DMS153 treated with DMSO at 0.1 percent for 48 hours (cell line): ENCODE measurements around the gene GAB2.
"Not testable (repeated sequence)": the region's sequence is repeated elsewhere in the genome, so short reads cannot be mapped to it uniquely, and the experiment has no call there.

ENCODE experiments used
- DNase-seq: peaks from one replicate; lab custom pipeline; 2025; ENCODE audit not compliant: unreplicated experiment; lab: John Stamatoyannopoulos, UW

The GAB2 gene

DNA sequence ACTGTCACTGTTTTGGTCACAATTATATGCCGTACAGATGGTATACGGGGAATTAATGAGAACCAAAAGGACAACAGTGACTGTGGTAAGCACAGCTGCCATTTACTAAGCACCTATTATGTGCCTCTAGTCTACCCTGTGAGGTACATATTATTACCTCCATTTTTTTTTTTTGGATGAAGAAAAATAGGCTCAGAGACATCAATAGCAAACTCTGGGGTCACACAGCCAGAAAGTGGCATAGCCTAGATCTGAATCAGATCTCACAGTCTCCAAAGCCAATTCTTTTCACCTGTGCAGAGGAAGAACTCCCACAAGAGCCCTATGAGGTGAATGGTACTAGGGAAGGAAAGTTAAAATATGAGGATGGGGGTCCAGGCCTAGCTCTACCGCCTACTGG lies 160.0 kb downstream of the GAB2 start:
- DNase-seq = no peak

GRCh38 chr11:78256962-78257361 lies 160.7 kb downstream of the GAB2 start:
- no peak for DNase-seq

DNA sequence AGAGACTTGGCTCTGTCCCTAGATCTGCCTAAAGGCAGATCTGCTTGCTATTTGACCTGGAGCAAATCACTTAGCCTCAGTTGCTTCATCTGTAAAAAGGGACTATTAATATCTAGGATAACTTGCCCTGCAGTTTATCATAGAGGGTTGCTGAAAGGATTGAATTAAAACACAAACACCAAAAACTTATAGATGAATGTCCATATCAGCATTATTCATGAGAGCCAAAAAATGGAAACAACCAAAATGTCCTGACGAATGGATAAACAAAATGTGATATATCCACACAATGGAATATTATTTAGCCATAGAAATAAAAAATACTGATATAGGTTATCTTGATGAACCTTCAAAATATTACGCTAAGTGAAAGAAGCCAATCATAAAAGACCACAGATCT lies 161.7 kb downstream of the GAB2 start:
- no peak for DNase-seq

GRCh38 chr11:78254268-78254667 lies 163.4 kb downstream of the GAB2 start:
- no peak for DNase-seq

- no peak for DNase-seq
Observed at GRCh38 chr11:78253797-78254196, 163.8 kb downstream of the GAB2 start.

- no peak for DNase-seq
Observed at GRCh38 chr11:78251083-78251775, 166.4 kb downstream of the GAB2 start.

DNA sequence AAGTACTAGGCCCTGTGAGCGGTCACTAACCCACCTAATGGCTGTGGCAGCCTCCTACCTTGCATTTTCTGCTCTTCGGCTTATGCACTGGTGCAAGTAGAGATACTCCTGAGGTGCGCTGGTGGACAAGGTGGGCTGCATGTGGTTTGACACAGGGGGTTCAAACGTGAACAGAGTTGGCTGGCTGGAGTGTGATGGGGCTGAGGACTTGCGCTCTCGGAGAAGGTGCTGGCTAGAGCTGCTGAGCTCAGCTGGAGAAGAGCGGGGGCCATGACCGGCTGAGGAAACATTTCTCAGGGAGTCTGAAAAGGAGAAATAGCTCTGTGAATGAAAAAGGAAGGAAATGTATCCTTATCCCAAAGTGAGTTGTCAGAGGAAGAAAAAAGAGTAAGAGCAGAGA lies 167.5 kb downstream of the GAB2 start:
- DNase-seq = no peak

DNA sequence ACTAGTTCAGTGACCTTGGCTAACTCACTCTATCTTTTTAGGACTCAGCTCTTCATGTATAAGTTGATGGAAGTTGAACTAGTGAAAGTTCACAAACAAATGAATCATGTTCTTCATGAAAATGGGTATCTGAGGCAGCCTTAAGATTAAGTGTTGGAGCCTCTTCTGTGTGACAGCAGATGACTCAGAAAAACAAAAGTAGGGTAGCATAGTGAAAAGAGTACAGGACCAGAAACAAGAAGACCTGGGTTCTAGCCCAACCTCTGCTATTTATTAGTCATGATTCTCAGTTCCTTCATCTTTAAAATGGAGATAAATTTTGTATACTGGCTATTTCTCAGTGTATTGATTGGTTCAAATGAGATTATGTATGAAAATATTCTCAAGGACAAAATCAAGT lies 168.7 kb downstream of the GAB2 start:
- DNase-seq = no peak

- DNase-seq = no peak
Observed at GRCh38 chr11:78248191-78248590, 169.4 kb downstream of the GAB2 start.

DNA sequence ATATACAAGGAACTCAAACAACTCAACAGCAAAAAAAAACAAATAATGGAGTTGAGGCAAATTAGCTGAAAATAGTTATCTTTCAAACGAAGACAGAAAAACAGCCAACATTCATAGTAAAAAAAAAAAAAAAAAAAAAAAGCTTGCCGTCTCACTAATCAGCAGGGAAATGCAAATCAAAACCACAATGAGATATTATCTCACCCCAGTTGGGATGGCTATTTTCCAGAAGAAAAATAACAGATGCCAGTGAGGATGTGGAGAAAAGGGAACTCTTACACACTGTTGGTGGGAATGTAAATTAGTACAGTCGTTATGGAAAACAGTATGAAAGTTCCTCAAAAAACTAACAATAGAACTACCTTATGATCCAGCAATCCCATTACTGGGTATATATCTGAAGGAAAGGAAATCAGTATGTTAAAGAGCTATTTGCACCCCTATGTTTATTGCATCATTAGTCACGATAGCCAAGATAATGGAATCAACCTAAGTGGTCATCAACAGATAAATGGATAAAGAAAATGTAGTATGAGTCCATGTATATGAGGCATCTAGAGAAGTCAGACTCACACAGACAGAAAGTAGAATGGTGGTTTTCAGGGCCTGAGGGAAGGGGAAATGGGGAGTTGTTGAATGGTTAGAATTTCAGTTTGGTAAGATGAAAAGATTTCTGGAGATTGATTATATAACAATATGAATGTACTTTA lies 172.9 kb downstream of the GAB2 start:
- DNase-seq = no peak

DNA sequence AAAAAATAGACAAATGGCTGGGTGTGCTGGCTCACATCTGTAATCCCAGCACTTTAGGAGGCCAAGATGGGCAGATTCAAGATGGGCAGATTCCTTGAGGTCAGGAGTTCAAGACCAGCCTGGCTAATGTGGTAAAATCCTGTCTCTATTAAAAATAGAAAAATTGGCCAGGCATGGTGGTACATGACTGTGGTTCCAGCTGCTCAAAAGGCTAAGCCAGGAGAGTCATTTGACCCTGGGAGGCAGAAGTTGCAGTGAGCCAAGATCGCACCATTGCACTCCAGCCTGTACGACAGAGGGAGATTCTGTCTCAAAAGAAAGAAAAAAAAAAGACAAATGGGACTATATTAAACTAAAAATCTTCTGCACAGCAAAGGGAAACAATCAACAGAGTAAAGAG lies 173.5 kb downstream of the GAB2 start:
- DNase-seq = no peak

GRCh38 chr11:78241475-78241874 lies 176.1 kb downstream of the GAB2 start:
- DNase-seq = no peak

GRCh38 chr11:78239781-78240180 lies 177.8 kb downstream of the GAB2 start:
- no peak for DNase-seq

- DNase-seq = no peak
Observed at GRCh38 chr11:78237293-78238046, 180.2 kb downstream of the GAB2 start.

GRCh38 chr11:78234006-78234405 lies 183.6 kb downstream of the GAB2 start:
- no peak for DNase-seq

GRCh38 chr11:78233046-78233445 lies 184.6 kb downstream of the GAB2 start:
- DNase-seq = not testable (repeated sequence)

DNA sequence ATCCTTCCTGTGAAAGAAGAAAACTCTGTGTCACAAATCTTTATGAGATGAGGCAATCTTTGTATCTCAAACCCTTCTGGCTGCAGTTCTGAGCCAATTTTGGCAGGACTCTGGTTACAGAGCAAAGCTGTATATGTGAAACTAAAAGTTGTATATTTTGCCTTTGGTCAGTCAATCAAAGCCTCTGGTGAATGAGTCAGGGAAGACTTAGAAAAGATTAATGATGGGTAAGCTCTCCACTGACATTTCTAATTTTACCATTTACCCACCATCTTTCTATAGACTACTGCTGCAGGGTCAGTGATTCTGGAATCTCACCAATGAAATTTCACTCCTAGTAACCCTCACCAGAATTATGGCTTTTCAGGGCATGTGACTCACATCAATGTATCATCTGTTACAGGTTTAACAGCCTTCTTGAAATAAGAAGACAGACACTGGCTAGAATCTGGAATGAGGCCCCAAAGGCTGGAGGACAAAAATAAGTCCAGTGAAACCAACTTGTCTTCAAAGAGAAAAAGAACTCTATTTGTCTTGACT lies 185.6 kb downstream of the GAB2 start:
- no peak for DNase-seq

GRCh38 chr11:78230161-78230877 lies 187.3 kb downstream of the GAB2 start:
- DNase-seq = no peak

DNA sequence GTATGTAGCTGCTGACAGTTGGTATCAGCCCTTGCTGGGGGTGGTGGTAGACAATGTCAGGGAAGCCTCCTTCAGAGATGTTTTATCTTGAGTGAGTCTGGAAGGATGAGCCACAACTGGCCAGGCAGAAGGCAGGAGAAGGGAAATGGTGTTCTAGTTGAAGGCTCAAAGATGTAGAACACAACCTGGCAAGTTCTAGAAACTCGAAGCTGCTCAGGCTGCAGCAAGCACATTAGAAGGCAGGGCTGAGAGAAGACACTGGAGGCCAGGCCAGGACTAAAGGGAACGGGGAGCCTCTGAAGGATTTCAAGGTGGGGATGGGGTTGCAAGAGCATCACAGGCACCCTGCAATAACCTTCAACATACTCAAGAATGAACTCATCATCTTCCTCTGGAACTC lies 188.5 kb downstream of the GAB2 start:
- DNase-seq = no peak

DNA sequence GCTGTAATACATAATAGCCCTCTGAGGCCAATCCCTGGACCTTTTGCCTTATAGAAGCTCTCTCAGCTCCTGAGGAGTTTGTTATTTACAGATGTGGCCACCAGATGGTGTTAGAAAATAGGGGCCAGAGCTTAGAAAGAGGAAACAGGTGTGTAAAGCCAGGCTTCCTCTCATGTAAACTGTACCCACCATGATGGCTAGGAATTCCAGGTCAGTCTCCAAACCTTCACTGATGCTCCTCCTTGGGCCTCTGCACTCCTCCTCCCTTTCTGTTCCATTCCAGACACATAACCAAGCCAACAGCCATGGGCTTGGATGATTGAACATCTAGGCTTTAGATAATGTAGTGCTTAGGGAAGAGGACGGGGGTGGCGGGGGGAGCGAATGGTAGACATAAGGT lies 189.2 kb downstream of the GAB2 start:
- DNase-seq = peak; percentile 74

DNA sequence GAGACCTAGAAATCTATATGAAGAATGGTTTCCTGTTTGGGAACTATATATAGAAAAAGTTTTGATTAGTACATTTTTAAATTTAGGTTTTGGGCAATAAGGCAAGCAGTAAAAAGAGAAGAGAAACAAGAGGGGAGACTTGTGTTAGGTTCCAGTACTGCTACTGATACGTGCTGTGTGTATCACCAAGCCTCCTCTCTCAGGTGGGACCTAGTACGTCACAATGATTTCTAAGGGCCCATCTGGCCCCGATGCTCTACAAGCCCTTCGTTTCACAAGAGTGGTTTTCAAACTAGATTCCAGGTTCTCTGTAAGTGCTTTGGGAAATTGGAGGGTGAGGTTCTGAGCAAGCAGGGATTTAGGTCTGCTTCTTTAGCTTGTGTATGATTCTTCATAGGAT lies 189.7 kb downstream of the GAB2 start:
- no peak for DNase-seq
